DOHH2 (cell line): ENCODE data around the gene AVPR2.

Experiments used
- H3F3A ChIP-seq: fragments of 200-600 bp; sonication (generic), shearing (Covaris generic); 2 replicates; pipeline ENCODE4 v1.6.0; 2016; ENCODE audit warnings: antibody characterized with exemption, mild to moderate bottlenecking; ENCODE audit not compliant: control insufficient read depth, insufficient read depth
- H3K27ac ChIP-seq: fragments of 200-600 bp; sonication (generic); 2 replicates; pipeline ENCODE4 v1.5.1; 2014; ENCODE audit warnings: low read depth, mild to moderate bottlenecking, low read length, moderate library complexity
- H3K27me3 ChIP-seq: fragments of 200-600 bp; sonication (generic); 2 replicates; pipeline ENCODE4 v1.6.1; 2014; ENCODE audit warnings: mild to moderate bottlenecking, low read length, mixed read lengths; ENCODE audit not compliant: control insufficient read depth
- H3K36me3 ChIP-seq: fragments of 200-600 bp; sonication (generic); 2 replicates; pipeline ENCODE4 v1.6.1; 2014; ENCODE audit warnings: mild to moderate bottlenecking, low read length, moderate library complexity, mixed read lengths; ENCODE audit not compliant: control insufficient read depth
- H3K4me1 ChIP-seq: fragments of 200-600 bp; sonication (generic); 2 replicates; pipeline ENCODE4 v1.6.1; 2014; ENCODE audit warnings: mild to moderate bottlenecking, low read length, mixed read lengths; ENCODE audit not compliant: control insufficient read depth
- H3K4me2 ChIP-seq: fragments of 200-600 bp; sonication (generic); 2 replicates; pipeline ENCODE4 v1.6.0; 2014; ENCODE audit warnings: mild to moderate bottlenecking, low read length, moderate library complexity
- H3K4me3 ChIP-seq: fragments of 200-600 bp; sonication (generic); 2 replicates; pipeline ENCODE4 v1.5.1; 2014; ENCODE audit warnings: mild to moderate bottlenecking, low read length, mixed read lengths
- H3K79me2 ChIP-seq: fragments of 200-600 bp; sonication (generic); 2 replicates; pipeline ENCODE4 v1.6.1; 2014; ENCODE audit warnings: mild to moderate bottlenecking, low read length, mixed read lengths; ENCODE audit not compliant: control insufficient read depth
- H3K9me2 ChIP-seq: fragments of 200-600 bp; sonication (generic); replicated peaks from 2 replicates; pipeline ENCODE4 v1.6.1; 2014; ENCODE audit warnings: mild to moderate bottlenecking, low read length, mixed read lengths; ENCODE audit not compliant: control insufficient read depth
- H3K9me3 ChIP-seq: fragments of 200-600 bp; sonication (generic); 2 replicates; pipeline ENCODE4 v1.6.1; 2014; ENCODE audit warnings: antibody characterized with exemption, low read length, mixed read lengths; ENCODE audit not compliant: control insufficient read depth, insufficient read depth
- H4K20me1 ChIP-seq: fragments of 200-600 bp; sonication (generic); 2 replicates; pipeline ENCODE4 v1.6.0; 2014; ENCODE audit warnings: low read depth, mild to moderate bottlenecking, antibody characterized with exemption, low read length, moderate library complexity; ENCODE audit not compliant: control insufficient read depth, insufficient read depth
- EZH2phosphoT487 ChIP-seq: fragments of 200-600 bp; sonication (generic); IDR thresholded peaks from 2 replicates; pipeline ENCODE4 v1.6.1; 2017; ENCODE audit warnings: borderline replicate concordance, mild to moderate bottlenecking, antibody characterized with exemption, low read length, moderate library complexity, mixed read lengths
- TF ChIP-seq, protein P1 (sequence below): fragments of 200-600 bp; sonication (generic); IDR thresholded peaks from one replicate; pipeline ENCODE4 v1.5.1; 2014; ENCODE audit warnings: antibody characterized with exemption, mild to moderate bottlenecking, low read depth, low read length; ENCODE audit not compliant: poor library complexity, severe bottlenecking

The AVPR2 gene

DNA sequence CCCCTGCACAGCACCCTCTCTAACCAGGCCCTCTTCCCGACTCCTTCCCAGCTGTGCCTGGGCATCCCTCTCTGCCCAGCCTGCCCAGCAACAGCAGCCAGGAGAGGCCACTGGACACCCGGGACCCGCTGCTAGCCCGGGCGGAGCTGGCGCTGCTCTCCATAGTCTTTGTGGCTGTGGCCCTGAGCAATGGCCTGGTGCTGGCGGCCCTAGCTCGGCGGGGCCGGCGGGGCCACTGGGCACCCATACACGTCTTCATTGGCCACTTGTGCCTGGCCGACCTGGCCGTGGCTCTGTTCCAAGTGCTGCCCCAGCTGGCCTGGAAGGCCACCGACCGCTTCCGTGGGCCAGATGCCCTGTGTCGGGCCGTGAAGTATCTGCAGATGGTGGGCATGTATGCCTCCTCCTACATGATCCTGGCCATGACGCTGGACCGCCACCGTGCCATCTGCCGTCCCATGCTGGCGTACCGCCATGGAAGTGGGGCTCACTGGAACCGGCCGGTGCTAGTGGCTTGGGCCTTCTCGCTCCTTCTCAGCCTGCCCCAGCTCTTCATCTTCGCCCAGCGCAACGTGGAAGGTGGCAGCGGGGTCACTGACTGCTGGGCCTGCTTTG, 1.1 kb downstream of the AVPR2 start:
- Histone ChIP-seq H3K27me3 (no peaks in the 10 kb centered on the region), H3K27ac (no peak overlapping the region), H3F3A (no peaks in the 10 kb centered on the region; the same call in 1 of the 2 replicates), H3K79me2 (no peaks in the 10 kb centered on the region), H3K4me1 (peaks cover 35% of the 10 kb centered on the region), H3K9me3 (no peaks in the 10 kb centered on the region), H3K4me2 (no peak overlapping the region), H4K20me1 (no peaks in the 10 kb centered on the region), H3K4me3 (no peak overlapping the region), H3K36me3 (no peaks in the 10 kb centered on the region), H3K9me2 (no peaks in the 10 kb centered on the region)
- TF ChIP-seq, protein P1, sequence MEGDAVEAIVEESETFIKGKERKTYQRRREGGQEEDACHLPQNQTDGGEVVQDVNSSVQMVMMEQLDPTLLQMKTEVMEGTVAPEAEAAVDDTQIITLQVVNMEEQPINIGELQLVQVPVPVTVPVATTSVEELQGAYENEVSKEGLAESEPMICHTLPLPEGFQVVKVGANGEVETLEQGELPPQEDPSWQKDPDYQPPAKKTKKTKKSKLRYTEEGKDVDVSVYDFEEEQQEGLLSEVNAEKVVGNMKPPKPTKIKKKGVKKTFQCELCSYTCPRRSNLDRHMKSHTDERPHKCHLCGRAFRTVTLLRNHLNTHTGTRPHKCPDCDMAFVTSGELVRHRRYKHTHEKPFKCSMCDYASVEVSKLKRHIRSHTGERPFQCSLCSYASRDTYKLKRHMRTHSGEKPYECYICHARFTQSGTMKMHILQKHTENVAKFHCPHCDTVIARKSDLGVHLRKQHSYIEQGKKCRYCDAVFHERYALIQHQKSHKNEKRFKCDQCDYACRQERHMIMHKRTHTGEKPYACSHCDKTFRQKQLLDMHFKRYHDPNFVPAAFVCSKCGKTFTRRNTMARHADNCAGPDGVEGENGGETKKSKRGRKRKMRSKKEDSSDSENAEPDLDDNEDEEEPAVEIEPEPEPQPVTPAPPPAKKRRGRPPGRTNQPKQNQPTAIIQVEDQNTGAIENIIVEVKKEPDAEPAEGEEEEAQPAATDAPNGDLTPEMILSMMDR = no peak
- TF ChIP-seq EZH2phosphoT487 = no peak

DNA sequence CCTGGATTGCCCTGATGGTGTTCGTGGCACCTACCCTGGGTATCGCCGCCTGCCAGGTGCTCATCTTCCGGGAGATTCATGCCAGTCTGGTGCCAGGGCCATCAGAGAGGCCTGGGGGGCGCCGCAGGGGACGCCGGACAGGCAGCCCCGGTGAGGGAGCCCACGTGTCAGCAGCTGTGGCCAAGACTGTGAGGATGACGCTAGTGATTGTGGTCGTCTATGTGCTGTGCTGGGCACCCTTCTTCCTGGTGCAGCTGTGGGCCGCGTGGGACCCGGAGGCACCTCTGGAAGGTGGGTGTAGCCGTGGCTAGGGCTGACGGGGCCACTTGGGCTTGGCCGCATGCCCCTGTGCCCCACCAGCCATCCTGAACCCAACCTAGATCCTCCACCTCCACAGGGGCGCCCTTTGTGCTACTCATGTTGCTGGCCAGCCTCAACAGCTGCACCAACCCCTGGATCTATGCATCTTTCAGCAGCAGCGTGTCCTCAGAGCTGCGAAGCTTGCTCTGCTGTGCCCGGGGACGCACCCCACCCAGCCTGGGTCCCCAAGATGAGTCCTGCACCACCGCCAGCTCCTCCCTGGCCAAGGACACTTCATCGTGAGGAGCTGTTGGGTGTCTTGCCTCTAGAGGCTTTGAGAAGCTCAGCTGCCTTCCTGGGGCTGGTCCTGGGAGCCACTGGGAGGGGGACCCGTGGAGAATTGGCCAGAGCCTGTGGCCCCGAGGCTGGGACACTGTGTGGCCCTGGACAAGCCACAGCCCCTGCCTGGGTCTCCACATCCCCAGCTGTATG, 1.8 kb downstream of the AVPR2 start:
- no peaks in the 10 kb centered on the region for H3K36me3 ChIP-seq
- H3F3A ChIP-seq = no peaks in the 10 kb centered on the region; the same call in 1 of the 2 replicates
- no peaks in the 10 kb centered on the region for H4K20me1 ChIP-seq
- H3K4me1 ChIP-seq = peaks cover 28% of the 10 kb centered on the region
- no peak overlapping the region for H3K4me2 ChIP-seq
- H3K27ac ChIP-seq = no peak overlapping the region
- TF ChIP-seq, protein P1 = no peak
- no peak for TF ChIP-seq EZH2phosphoT487
- H3K27me3 ChIP-seq = no peaks in the 10 kb centered on the region
- H3K4me3 ChIP-seq = no peak overlapping the region
- H3K9me2 ChIP-seq = no peaks in the 10 kb centered on the region
- no peaks in the 10 kb centered on the region for H3K9me3 ChIP-seq
- no peaks in the 10 kb centered on the region for H3K79me2 ChIP-seq

DNA sequence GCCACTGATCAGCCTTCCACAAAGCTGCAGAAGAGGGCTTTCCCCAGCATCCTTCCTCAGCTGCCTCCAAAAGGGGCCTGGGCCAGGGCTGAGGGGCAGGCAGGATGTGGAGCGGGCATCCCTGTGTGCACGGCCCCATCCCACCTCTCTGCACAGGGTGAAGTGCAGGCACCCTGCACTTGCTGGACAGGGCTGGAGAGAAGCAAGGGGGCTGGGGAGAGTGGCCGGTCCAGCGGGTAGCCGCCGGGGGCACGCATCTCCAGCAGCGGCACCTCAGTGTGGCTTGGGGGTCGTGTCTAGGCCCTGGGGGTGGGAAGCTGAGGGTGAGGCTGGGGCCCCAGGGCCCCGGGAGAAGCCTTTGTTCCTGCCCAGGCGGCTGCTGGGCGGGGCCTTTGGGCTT, 3.0 kb downstream of the AVPR2 start:
- H3K79me2 ChIP-seq = no peaks in the 10 kb centered on the region
- H3K9me3 ChIP-seq = no peaks in the 10 kb centered on the region
- no peaks in the 10 kb centered on the region for H3K9me2 ChIP-seq
- H3K4me1 ChIP-seq = peaks cover 17% of the 10 kb centered on the region
- no peak overlapping the region for H3K27ac ChIP-seq
- H4K20me1 ChIP-seq = no peaks in the 10 kb centered on the region
- no peaks in the 10 kb centered on the region; the same call in 1 of the 2 replicates for H3F3A ChIP-seq
- no peaks in the 10 kb centered on the region for H3K27me3 ChIP-seq
- no peak for TF ChIP-seq EZH2phosphoT487
- TF ChIP-seq, protein P1 = no peak
- no peak overlapping the region for H3K4me2 ChIP-seq
- H3K36me3 ChIP-seq = no peaks in the 10 kb centered on the region
- no peak overlapping the region for H3K4me3 ChIP-seq
